Lower lobe of right lung (tissue), 2 donors: ENCODE measurements around the gene TSEN15. TPM values are rescaled to one million over a fixed set of nuclear protein-coding genes. Genes with fewer than 3 reads are reported as not detected.
"Not testable (repeated sequence)": the region's sequence is repeated elsewhere in the genome, so short reads cannot be mapped to it uniquely, and the experiment has no call there.

Source experiments
- ATAC-seq, 2 donors: fragments of 200-7000 bp; cut with Tn5 transposase; one replicate each; pipeline ENCODE4 v1.9.1; 2020 to 2022; ENCODE audit warnings: mild to moderate bottlenecking in 2 of 2, moderate library complexity in 2 of 2
- DNase-seq: peaks from one replicate; pipeline ENCODE4 v3.0.0-alpha.2; 2020
- H3K27ac ChIP-seq: fragments of 200-600 bp; one replicate; pipeline ENCODE4 v1.8.0; 2022
- H3K27me3 ChIP-seq: fragments of 200-600 bp; one replicate; pipeline ENCODE4 v1.8.0; 2022; ENCODE audit warnings: low read depth
- H3K36me3 ChIP-seq: fragments of 200-600 bp; one replicate; pipeline ENCODE4 v1.8.0; 2022; ENCODE audit warnings: mild to moderate bottlenecking
- H3K4me1 ChIP-seq: fragments of 200-600 bp; one replicate; pipeline ENCODE4 v1.8.0; 2022
- H3K4me3 ChIP-seq: fragments of 200-600 bp; one replicate; pipeline ENCODE4 v1.8.0; 2022; ENCODE audit warnings: mild to moderate bottlenecking
- H3K9me3 ChIP-seq: fragments of 200-600 bp; one replicate; pipeline ENCODE4 v1.8.0; 2022
- intact Hi-C: fragments of 100-400 bp; cut with DNase I; formaldehyde crosslinking; loops from one replicate; pipeline ENCODE4 v1.11.0; 2022
- total RNA-seq: library from RNA; stranded (reverse); fragmentation: NEBNext Ultra II Directional; extraction: Animal tissue kit (Norgen Biotek cat#: 25700); gene quantifications from one replicate; pipeline ENCODE4 v1.2.1, GENCODE V29; 2021
- TF ChIP-seq, protein P1 (sequence below): fragments of 200-600 bp; IDR thresholded peaks from one replicate; pipeline ENCODE4 v1.8.0; 2022; ENCODE audit warnings: antibody characterized with exemption, mild to moderate bottlenecking
- donor health status: DM: no; HTN: yes; CAD: no; lungs with severe emphysema.

The TSEN15 gene
- total RNA-seq, 1 donor from 2014 or later, result 28.6 TPM

- intact Hi-C loops, result no loop called here
- TF ChIP-seq, protein P1, sequence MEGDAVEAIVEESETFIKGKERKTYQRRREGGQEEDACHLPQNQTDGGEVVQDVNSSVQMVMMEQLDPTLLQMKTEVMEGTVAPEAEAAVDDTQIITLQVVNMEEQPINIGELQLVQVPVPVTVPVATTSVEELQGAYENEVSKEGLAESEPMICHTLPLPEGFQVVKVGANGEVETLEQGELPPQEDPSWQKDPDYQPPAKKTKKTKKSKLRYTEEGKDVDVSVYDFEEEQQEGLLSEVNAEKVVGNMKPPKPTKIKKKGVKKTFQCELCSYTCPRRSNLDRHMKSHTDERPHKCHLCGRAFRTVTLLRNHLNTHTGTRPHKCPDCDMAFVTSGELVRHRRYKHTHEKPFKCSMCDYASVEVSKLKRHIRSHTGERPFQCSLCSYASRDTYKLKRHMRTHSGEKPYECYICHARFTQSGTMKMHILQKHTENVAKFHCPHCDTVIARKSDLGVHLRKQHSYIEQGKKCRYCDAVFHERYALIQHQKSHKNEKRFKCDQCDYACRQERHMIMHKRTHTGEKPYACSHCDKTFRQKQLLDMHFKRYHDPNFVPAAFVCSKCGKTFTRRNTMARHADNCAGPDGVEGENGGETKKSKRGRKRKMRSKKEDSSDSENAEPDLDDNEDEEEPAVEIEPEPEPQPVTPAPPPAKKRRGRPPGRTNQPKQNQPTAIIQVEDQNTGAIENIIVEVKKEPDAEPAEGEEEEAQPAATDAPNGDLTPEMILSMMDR, result no peak
- no peaks in the 10 kb centered on the region for H3K9me3 ChIP-seq
- peaks cover 18% of the 10 kb centered on the region for H3K4me1 ChIP-seq
- H3K36me3 ChIP-seq, result no peaks in the 10 kb centered on the region
- ATAC-seq, result no peak
- no peak overlapping the region for H3K27ac ChIP-seq
- no peak overlapping the region for H3K4me3 ChIP-seq
- peaks cover 23% of the 10 kb centered on the region for H3K27me3 ChIP-seq
- no peak for DNase-seq
Observed at GRCh38 chr1:184039126-184039525, 12.4 kb upstream of the TSEN15 start.

DNA sequence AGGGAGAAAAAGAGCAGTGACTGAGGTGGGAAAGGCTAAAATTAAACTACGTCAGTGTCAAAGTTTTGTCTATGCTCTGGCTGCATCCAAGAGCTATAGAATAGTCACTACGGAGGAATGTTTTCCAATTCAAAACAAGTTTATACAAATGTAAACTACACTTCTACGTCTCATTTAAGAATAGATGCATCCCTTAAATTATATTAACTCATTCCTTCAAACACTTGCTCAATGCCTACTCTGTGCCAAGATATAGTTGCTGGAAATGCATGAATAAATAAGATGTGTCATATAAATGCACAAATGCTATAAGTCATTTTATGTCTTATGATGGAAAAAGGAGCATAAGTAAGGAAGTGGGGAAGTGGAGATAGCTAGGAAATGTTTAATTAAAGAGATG lies 9.8 kb upstream of the TSEN15 start:
- Histone ChIP-seq H3K9me3 (no peaks in the 10 kb centered on the region), H3K4me3 (no peak overlapping the region), H3K27ac (no peak overlapping the region), H3K27me3 (peaks cover 5% of the 10 kb centered on the region), H3K36me3 (no peaks in the 10 kb centered on the region), H3K4me1 (peaks cover 5% of the 10 kb centered on the region)
- DNase-seq, result no peak
- ATAC-seq, result no peak
- intact Hi-C loops, result no loop called here
- TF ChIP-seq, protein P1, result no peak

- H3K4me1 ChIP-seq, H3K27me3 ChIP-seq, DNase-seq, H3K27ac ChIP-seq, H3K4me3 ChIP-seq, H3K9me3 ChIP-seq, ATAC-seq, H3K36me3 ChIP-seq, intact Hi-C loops: not testable (repeated sequence)
Observed at GRCh38 chr1:184043315-184043714, 8.2 kb upstream of the TSEN15 start.

GRCh38 chr1:184044603-184045376 lies 6.7 kb upstream of the TSEN15 start:
- ATAC-seq (no peak), DNase-seq (no peak)
- intact Hi-C loops, result no loop called here
- Histone ChIP-seq H3K4me1 (no peaks in the 10 kb centered on the region), H3K27me3 (no peaks in the 10 kb centered on the region), H3K4me3 (no peak overlapping the region), H3K27ac (no peak overlapping the region), H3K9me3 (no peaks in the 10 kb centered on the region), H3K36me3 (no peaks in the 10 kb centered on the region)
- TF ChIP-seq, protein P1, result no peak

- H3K27ac ChIP-seq, ATAC-seq, H3K4me3 ChIP-seq, intact Hi-C loops, DNase-seq, H3K27me3 ChIP-seq, H3K9me3 ChIP-seq, H3K36me3 ChIP-seq: not testable (repeated sequence)
- H3K4me1 ChIP-seq, result peaks cover 14% of the 10 kb centered on the region
Observed at GRCh38 chr1:184047541-184047940, 4.0 kb upstream of the TSEN15 start.

DNA sequence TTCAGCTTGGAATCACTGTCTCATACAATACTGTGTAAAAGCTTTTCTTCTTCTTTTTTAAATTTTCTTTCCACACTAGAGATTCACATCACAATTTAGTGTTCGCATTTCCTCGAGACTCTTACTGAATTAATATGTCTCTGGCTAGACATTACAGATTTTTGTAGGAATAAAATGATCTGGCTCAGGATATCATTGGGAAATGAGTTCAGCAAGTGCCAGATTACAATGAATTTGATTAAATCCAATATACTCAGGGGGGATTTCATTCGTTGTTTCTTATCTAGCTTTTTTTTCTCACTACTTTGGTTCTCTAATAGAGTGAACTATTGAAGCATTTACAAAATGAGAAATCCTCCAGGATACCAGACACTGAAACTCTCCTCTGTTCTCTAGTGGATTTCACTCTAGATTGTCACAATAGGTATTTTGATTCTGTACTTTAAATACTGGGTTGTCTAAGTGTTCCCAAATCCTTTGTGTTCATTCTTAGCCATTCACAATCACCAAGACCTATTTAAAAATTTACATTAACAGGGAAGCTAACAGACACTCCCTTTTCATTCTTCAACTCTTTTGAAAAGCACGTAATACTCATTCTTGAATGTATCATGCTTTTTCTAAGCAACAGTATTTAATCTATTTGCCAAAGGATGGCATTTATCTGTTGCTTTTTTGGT lies 2.8 kb upstream of the TSEN15 start:
- intact Hi-C loops, result no loop called here
- H3K4me3 ChIP-seq, result no peak overlapping the region
- DNase-seq (no peak), ATAC-seq (no peak)
- peaks cover 25% of the 10 kb centered on the region for H3K4me1 ChIP-seq
- H3K27ac ChIP-seq, result no peak overlapping the region
- H3K9me3 ChIP-seq, result no peaks in the 10 kb centered on the region
- no peaks in the 10 kb centered on the region for H3K27me3 ChIP-seq
- TF ChIP-seq, protein P1, result no peak
- no peaks in the 10 kb centered on the region for H3K36me3 ChIP-seq
